ENCODE results near the gene TBC1D24. TPM values are rescaled to one million over a fixed set of nuclear protein-coding genes. Genes with fewer than 3 reads are reported as not detected.

TBC1D24 gene
- total and polyA plus RNA-seq, 9 of the 15 experiments (the other 6 are each of a cell fraction or from before 2014, with no cell fraction given), result 1.7 to 22.6 (median 7.2) TPM

DNA sequence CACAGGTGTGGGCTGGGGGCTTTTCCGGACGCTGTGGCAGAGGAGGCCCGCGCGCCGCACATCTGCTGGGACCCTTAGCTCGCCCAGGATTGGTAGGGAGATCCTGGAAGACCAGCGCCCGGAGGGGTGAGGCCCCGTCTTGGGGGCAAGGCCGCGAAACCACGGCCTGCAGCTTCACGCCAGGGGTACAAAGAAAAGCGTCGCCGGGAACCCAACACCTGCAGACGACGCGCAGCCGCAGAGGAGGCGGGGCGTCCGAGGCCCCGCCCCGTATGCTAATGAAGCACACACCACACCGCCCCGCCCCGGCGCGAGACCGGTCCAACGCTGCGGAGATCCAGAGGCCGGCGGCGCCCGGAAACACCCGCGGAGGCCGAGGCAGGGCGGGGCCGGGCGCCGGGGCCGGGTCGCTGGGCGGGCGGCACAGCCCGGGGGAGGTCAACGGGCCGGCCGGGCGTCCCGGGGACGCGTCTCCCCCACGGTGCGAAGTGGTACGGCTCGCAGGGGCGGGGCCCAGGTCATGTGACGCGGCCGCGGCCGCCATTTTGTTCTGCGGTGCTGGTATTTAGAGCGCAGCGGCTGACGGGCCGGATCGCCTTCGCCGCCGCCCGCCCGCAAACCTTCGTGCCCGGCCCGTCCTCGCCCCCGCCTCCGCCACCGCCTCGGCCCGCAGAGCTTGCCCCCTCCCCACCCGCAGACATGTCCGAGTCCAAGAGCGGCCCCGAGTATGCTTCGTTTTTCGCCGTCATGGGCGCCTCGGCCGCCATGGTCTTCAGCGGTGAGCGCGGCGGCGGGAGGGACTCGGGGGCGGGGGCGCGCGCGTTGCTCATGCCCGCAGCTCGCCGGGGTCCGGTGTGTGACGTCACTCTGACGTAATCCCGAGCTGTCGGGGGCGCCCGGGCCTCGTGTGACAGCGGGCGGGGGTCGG lies 38.7 kb downstream of the TBC1D24 start, which contains the start of gene ATP6V0C (continued):
- TF ChIP-seq CCNT2 (IDR thresholded peaks at IDR 0.05; ENCODE audit: borderline replicate concordance, extremely low read depth, insufficient read length, low read depth, low read length) (peak; percentile 94), HDAC1 (IDR thresholded peaks at IDR 0.05) (peak in 1 of 2 experiments; percentile 89; a peak in 2 of 4 replicates), POLR2B (IDR thresholded peaks at IDR 0.05; ENCODE audit: low read depth, partially characterized antibody) (peak; percentile 85), CREBBP (IDR thresholded peaks at IDR 0.05; ENCODE audit: low read depth, low read length) (no peak), RBM39 (optimal IDR thresholded peaks at IDR 0.05; ENCODE audit: low read depth, low read length) (no peak), ETV6 (IDR thresholded peaks at IDR 0.05; ENCODE audit: borderline replicate concordance in 1 of 2, low read depth in 2 of 2, low read length in 1 of 2) (no peak), ETV6 (CRISPR knock-in tag; IDR thresholded peaks at IDR 0.05; ENCODE audit: borderline replicate concordance) (no peak), PHB (CRISPR knock-in tag; IDR thresholded peaks at IDR 0.05) (no peak), FOXK1 (CRISPR knock-in tag; IDR thresholded peaks at IDR 0.05; ENCODE audit: borderline replicate concordance) (no peak), RNF2 (IDR thresholded peaks at IDR 0.05) (no peak), ZNF583 (CRISPR knock-in tag; IDR thresholded peaks at IDR 0.05) (no peak), MCM2 (IDR thresholded peaks at IDR 0.05; ENCODE audit: low read depth) (no peak), ZNF253 (CRISPR knock-in tag; conservative IDR thresholded peaks at IDR 0.05) (no peak), ZHX1 (conservative IDR thresholded peaks at IDR 0.05; ENCODE audit: low read length) (no peak), TCF15 (CRISPR knock-in tag; IDR thresholded peaks at IDR 0.05) (no peak), NBN (IDR thresholded peaks at IDR 0.05; ENCODE audit: low read depth) (peak; percentile 59; the same call in 1 of the 2 replicates), SOX6 (IDR thresholded peaks at IDR 0.05) (peak; percentile 46), ZBTB34 (CRISPR knock-in tag; IDR thresholded peaks at IDR 0.05) (no peak), KDM1A (IDR thresholded peaks at IDR 0.05) (no peak), ZNF277 (CRISPR knock-in tag; IDR thresholded peaks at IDR 0.05; ENCODE audit: borderline replicate concordance) (no peak)
